SK-N-MC (cell line): Measurements from ENCODE around the gene SFI1.

ENCODE experiments used
- EZH2 ChIP-seq: fragments of 200-600 bp; sonication (generic); IDR thresholded peaks from one replicate; pipeline ENCODE4 v1.6.1; 2017; ENCODE audit warnings: antibody characterized with exemption
- POLR2AphosphoS5 ChIP-seq: IDR thresholded peaks from 2 replicates; pipeline ENCODE4 v1.6.1; 2012; ENCODE audit warnings: mild to moderate bottlenecking, low read depth, low read length, borderline replicate concordance

DNA sequence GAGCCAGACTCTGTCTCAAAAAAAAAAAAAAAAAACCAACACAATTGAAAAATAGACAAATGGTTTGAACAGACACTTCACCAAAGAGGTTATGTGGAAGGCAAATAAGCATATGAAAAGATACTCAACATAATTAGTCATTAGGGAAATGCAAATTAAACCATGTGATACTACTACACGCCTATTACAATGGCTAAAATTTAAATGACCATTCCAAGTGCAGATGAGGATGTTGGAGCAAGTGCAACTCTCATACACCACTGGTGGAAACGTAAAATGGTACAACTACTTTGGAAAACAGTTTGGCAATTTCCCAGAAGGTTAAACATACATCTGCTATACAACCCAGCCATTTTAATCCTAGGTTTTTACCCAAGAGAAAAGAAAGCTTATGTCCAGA lies 31.0 kb upstream of the SFI1 start:
- TF ChIP-seq POLR2AphosphoS5 = no peak
- TF ChIP-seq EZH2 = no peak
